H9 (cell line): Measurements from ENCODE around the gene WDR27. TPM values are rescaled to one million over a fixed set of nuclear protein-coding genes. Genes with fewer than 3 reads are reported as not detected.

Source experiments
- DNase-seq: peaks from one replicate; pipeline ENCODE4 v3.0.0-alpha.2; 2017
- H2AFZ ChIP-seq: one replicate; pipeline ENCODE4 v1.6.1; 2013; ENCODE audit warnings: mild to moderate bottlenecking, low read length, control low read depth, moderate library complexity
- H2AK5ac ChIP-seq: 2 replicates; pipeline ENCODE4 v1.6.1; 2013; ENCODE audit warnings: low read length, control low read depth, mixed read lengths; ENCODE audit not compliant: insufficient read length
- H2BK120ac ChIP-seq: one replicate; pipeline ENCODE4 v1.6.1; 2013; ENCODE audit warnings: low read depth, mild to moderate bottlenecking, low read length, control low read depth, inconsistent platforms; ENCODE audit not compliant: poor library complexity, severe bottlenecking
- H2BK12ac ChIP-seq: 2 replicates; pipeline ENCODE4 v1.6.1; 2013; ENCODE audit warnings: low read length, control low read depth, mixed read lengths, low read depth; ENCODE audit not compliant: insufficient read length
- H2BK15ac ChIP-seq: 2 replicates; pipeline ENCODE4 v1.6.1; 2013; ENCODE audit warnings: low read depth, low read length, control low read depth
- H2BK20ac ChIP-seq: one replicate; pipeline ENCODE4 v1.6.1; 2013; ENCODE audit warnings: low read depth, mild to moderate bottlenecking, low read length, control low read depth, inconsistent platforms; ENCODE audit not compliant: poor library complexity, severe bottlenecking
- H2BK5ac ChIP-seq: 2 replicates; pipeline ENCODE4 v1.6.1; 2013; ENCODE audit warnings: low read length, control low read depth, mixed read lengths; ENCODE audit not compliant: insufficient read length
- H3K14ac ChIP-seq: 2 replicates; pipeline ENCODE4 v1.6.1; 2013; ENCODE audit warnings: low read length, control low read depth; ENCODE audit not compliant: insufficient read depth
- H3K18ac ChIP-seq: 2 replicates; pipeline ENCODE4 v1.6.1; 2013; ENCODE audit warnings: low read depth, mild to moderate bottlenecking, mixed read lengths, low read length, control low read depth; ENCODE audit not compliant: insufficient read length
- H3K23ac ChIP-seq: 2 replicates; pipeline ENCODE4 v1.6.1; 2013; ENCODE audit warnings: low read length, control low read depth, mixed read lengths, low read depth; ENCODE audit not compliant: insufficient read length
- H3K23me2 ChIP-seq: 2 replicates; pipeline ENCODE4 v1.6.1; 2013; ENCODE audit warnings: low read depth, mild to moderate bottlenecking, mixed read lengths, low read length, control low read depth; ENCODE audit not compliant: insufficient read length, poor library complexity, severe bottlenecking
- H3K27ac ChIP-seq: 2 replicates; pipeline ENCODE4 v1.5.1; 2013; ENCODE audit warnings: low read length, control low read depth, mixed read lengths, low read depth; ENCODE audit not compliant: insufficient read length
- H3K27me3 ChIP-seq: 2 replicates; pipeline ENCODE4 v1.6.1; 2013; ENCODE audit warnings: low read length, control low read depth, inconsistent platforms; ENCODE audit not compliant: insufficient read depth
- H3K4ac ChIP-seq: 2 replicates; pipeline ENCODE4 v1.6.1; 2013; ENCODE audit warnings: low read depth, mild to moderate bottlenecking, control low read depth, inconsistent platforms, low read length, moderate library complexity
- H3K4me1 ChIP-seq: 2 replicates; pipeline ENCODE4 v1.6.1; 2013; ENCODE audit warnings: low read length, control low read depth, inconsistent platforms; ENCODE audit not compliant: insufficient read depth
- H3K4me2 ChIP-seq: 2 replicates; pipeline ENCODE4 v1.6.1; 2013; ENCODE audit warnings: low read length, control low read depth, mixed read lengths; ENCODE audit not compliant: insufficient read length, insufficient read depth
- H3K56ac ChIP-seq: 2 replicates; pipeline ENCODE4 v1.6.1; 2013; ENCODE audit warnings: low read depth, mild to moderate bottlenecking, mixed read lengths, low read length, control low read depth; ENCODE audit not compliant: insufficient read length
- H3K79me1 ChIP-seq: 2 replicates; pipeline ENCODE4 v1.6.1; 2013; ENCODE audit warnings: low read depth, mild to moderate bottlenecking, moderate library complexity, low read length, control low read depth, inconsistent platforms; ENCODE audit not compliant: insufficient read depth, poor library complexity, severe bottlenecking
- H3K79me2 ChIP-seq: 2 replicates; pipeline ENCODE4 v1.6.1; 2013; ENCODE audit warnings: low read length, control low read depth, inconsistent platforms; ENCODE audit not compliant: insufficient read depth
- H3K9ac ChIP-seq: 2 replicates; pipeline ENCODE4 v1.6.1; 2013; ENCODE audit warnings: low read length, control low read depth, mixed read lengths; ENCODE audit not compliant: insufficient read length; ENCODE audit errors: extremely low read depth
- H3K9me3 ChIP-seq: one replicate; pipeline ENCODE4 v1.6.1; 2013; ENCODE audit warnings: low read depth, low read length, inconsistent platforms; ENCODE audit not compliant: control insufficient read depth
- H3T11ph ChIP-seq: one replicate; pipeline ENCODE4 v1.6.1; 2013; ENCODE audit warnings: mild to moderate bottlenecking, low read length, control low read depth, inconsistent platforms
- H4K20me1 ChIP-seq: one replicate; pipeline ENCODE4 v1.6.1; 2013; ENCODE audit not compliant: control insufficient read depth, insufficient read length, insufficient read depth
- H4K5ac ChIP-seq: 2 replicates; pipeline ENCODE4 v1.6.1; 2013; ENCODE audit warnings: low read depth, mild to moderate bottlenecking, mixed read lengths, low read length, control low read depth; ENCODE audit not compliant: insufficient read length
- H4K8ac ChIP-seq: replicated peaks from 2 replicates; pipeline ENCODE4 v1.6.1; 2013; ENCODE audit warnings: low read length, control low read depth, mixed read lengths, low read depth; ENCODE audit not compliant: insufficient read length
- H4K91ac ChIP-seq: 2 replicates; pipeline ENCODE4 v1.6.1; 2013; ENCODE audit warnings: low read depth, mild to moderate bottlenecking, moderate library complexity, mixed read lengths, low read length, control low read depth; ENCODE audit not compliant: insufficient read length
- H3K27ac Mint-ChIP-seq, 3 experiments: 2 replicates in 2 of 3; 3 replicates in 1 of 3; pipeline ENCODE4 v1.8.0; 2020 to 2021; ENCODE audit warnings: mixed read lengths in 3 of 3, mild to moderate bottlenecking in 1 of 3, moderate library complexity in 1 of 3
- H3K27me3 Mint-ChIP-seq: 2 replicates; pipeline ENCODE4 v1.8.0; 2021; ENCODE audit warnings: low read depth, mild to moderate bottlenecking, moderate library complexity, mixed read lengths
- H3K36me3 Mint-ChIP-seq, 3 experiments: 2 replicates in 2 of 3; 3 replicates in 1 of 3; pipeline ENCODE4 v1.8.0; 2020 to 2021; ENCODE audit warnings: low read depth in 3 of 3, mixed read lengths in 3 of 3; ENCODE audit not compliant: insufficient read depth in 1 of 3
- H3K4me1 Mint-ChIP-seq, 2 experiments: 2 replicates each; pipeline ENCODE4 v1.8.0; 2020; ENCODE audit warnings: mixed read lengths in 2 of 2
- H3K4me3 Mint-ChIP-seq, 2 experiments: 2 replicates in 1 of 2; 3 replicates in 1 of 2; pipeline ENCODE4 v1.8.0; 2020 to 2021; ENCODE audit warnings: mild to moderate bottlenecking in 2 of 2, mixed read lengths in 2 of 2, moderate library complexity in 1 of 2
- H3K9me3 Mint-ChIP-seq, 2 experiments: 2 replicates in 1 of 2; 3 replicates in 1 of 2; pipeline ENCODE4 v1.8.0; 2020; ENCODE audit warnings: mild to moderate bottlenecking in 2 of 2, mixed read lengths in 2 of 2, moderate library complexity in 1 of 2
- WGBS: extraction: QIAGEN DNeasy Blood & Tissue Kit; methylation state at CpG from one replicate; pipeline ENCODE4 v1.1.7; 2013; ENCODE audit warnings: missing lambda C conversion rate, low lambda C conversion rate, mixed read lengths; ENCODE audit not compliant: insufficient read length; ENCODE audit errors: extremely low coverage; 5-methylcytosine and 5-hydroxymethylcytosine counted together
- total RNA-seq: library from RNA; stranded (reverse); gene quantifications from 2 replicates; pipeline ENCODE4 v1.2.1, GENCODE V29; 2021
- TF ChIP-seq, protein P1 (sequence below): fragments of 200-600 bp; sonication (generic); conservative IDR thresholded peaks from 3 replicates; pipeline ENCODE4 v1.8.0; 2021; ENCODE audit warnings: antibody characterized with exemption, mild to moderate bottlenecking

The WDR27 gene
- total RNA-seq, 1 experiment from 2014 or later, result 48.7 TPM

DNA sequence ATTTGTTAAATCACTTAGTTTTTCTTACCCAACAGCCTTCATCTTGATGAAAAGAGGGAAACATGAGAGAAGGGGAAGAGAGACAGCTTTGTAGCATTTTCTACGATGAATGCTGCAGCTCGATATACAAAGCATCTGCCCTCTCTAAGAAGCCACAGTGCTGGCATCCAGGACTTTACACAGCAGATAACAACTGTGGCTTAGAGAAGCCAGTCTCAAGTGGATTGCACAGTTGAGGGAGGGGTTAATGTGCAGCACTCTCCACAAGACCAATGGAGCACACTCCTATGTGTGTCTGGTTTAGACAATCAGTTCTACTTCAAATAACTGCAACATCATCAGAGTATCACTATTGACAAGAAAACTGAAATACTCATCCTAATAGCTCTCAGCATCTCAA, 5.9 kb upstream of the WDR27 start:
- Histone ChIP-seq H3T11ph (no peak overlapping the region), H4K20me1 (no peaks in the 10 kb centered on the region), H3K18ac (no peak overlapping the region), H2AK5ac (no peak overlapping the region), H3K4ac (no peak overlapping the region), H3K23me2 (peaks cover 2% of the 10 kb centered on the region), H2BK15ac (no peak overlapping the region), H3K79me1 (peaks cover 2% of the 10 kb centered on the region), H3K27me3 (no peaks in the 10 kb centered on the region), H3K23ac (no peak overlapping the region), H3K4me1 (no peaks in the 10 kb centered on the region), H2BK12ac (no peak overlapping the region), H3K9ac (peak overlapping the region; percentile 58), H4K8ac (no peak overlapping the region), H2BK20ac (no peak overlapping the region), H3K4me2 (no peak overlapping the region), H2BK120ac (no peak overlapping the region), H3K9me3 (no peaks in the 10 kb centered on the region), H3K14ac (no peak overlapping the region), H3K56ac (no peak overlapping the region), H4K5ac (no peak overlapping the region), H2AFZ (no peak overlapping the region), H3K27ac (no peak overlapping the region), H3K79me2 (peaks cover 4% of the 10 kb centered on the region; the same call in 1 of the 2 replicates), H4K91ac (no peak overlapping the region), H2BK5ac (no peak overlapping the region)
- H3K36me3 Mint-ChIP-seq, result peaks cover 7 to 64% (median 25%) of the 10 kb centered on the region in 3 experiments
- H3K9me3 Mint-ChIP-seq, result no peaks in the 10 kb centered on the region
- H3K4me3 Mint-ChIP-seq, result no peak overlapping the region
- WGBS, result no CpG with 5 or more reads among the region's 2 CpGs
- H3K4me1 Mint-ChIP-seq, result peaks cover 12 to 18% of the 10 kb centered on the region in 2 experiments
- DNase-seq, result no peak
- peak overlapping the region in 1 of 3 experiments; percentile 70; a peak in 1 of 7 replicates for H3K27ac Mint-ChIP-seq
- TF ChIP-seq, protein P1, sequence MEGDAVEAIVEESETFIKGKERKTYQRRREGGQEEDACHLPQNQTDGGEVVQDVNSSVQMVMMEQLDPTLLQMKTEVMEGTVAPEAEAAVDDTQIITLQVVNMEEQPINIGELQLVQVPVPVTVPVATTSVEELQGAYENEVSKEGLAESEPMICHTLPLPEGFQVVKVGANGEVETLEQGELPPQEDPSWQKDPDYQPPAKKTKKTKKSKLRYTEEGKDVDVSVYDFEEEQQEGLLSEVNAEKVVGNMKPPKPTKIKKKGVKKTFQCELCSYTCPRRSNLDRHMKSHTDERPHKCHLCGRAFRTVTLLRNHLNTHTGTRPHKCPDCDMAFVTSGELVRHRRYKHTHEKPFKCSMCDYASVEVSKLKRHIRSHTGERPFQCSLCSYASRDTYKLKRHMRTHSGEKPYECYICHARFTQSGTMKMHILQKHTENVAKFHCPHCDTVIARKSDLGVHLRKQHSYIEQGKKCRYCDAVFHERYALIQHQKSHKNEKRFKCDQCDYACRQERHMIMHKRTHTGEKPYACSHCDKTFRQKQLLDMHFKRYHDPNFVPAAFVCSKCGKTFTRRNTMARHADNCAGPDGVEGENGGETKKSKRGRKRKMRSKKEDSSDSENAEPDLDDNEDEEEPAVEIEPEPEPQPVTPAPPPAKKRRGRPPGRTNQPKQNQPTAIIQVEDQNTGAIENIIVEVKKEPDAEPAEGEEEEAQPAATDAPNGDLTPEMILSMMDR, result no peak
- no peaks in the 10 kb centered on the region for H3K27me3 Mint-ChIP-seq
